Pons (tissue), 1 donor: ENCODE measurements around the gene SLC17A8.

Experiments used
- DNase-seq: peaks from one replicate; pipeline ENCODE4 v3.0.0-alpha.2; 2016; ENCODE audit warnings: low spot score

Gene SLC17A8

DNA sequence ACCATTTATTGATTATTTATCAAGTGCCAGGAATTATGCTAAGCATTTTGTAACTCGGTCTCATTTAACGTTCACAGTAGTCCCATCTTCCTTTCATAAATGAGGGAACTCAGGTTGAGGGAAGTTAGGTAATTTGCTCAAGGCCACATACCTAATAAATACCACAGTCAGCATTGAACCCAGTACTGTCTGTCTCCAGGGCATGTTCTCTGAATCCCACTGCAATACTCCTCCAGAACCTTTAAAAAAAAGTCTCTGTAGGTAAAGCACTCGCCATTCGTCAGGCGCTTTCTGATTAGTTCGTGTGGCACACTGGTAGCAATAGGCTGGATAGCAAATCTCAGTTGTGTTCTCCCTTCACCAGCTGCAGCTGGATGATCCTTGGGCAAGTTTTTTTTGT lies 14.3 kb downstream of the SLC17A8 start:
- no peak for DNase-seq

DNA sequence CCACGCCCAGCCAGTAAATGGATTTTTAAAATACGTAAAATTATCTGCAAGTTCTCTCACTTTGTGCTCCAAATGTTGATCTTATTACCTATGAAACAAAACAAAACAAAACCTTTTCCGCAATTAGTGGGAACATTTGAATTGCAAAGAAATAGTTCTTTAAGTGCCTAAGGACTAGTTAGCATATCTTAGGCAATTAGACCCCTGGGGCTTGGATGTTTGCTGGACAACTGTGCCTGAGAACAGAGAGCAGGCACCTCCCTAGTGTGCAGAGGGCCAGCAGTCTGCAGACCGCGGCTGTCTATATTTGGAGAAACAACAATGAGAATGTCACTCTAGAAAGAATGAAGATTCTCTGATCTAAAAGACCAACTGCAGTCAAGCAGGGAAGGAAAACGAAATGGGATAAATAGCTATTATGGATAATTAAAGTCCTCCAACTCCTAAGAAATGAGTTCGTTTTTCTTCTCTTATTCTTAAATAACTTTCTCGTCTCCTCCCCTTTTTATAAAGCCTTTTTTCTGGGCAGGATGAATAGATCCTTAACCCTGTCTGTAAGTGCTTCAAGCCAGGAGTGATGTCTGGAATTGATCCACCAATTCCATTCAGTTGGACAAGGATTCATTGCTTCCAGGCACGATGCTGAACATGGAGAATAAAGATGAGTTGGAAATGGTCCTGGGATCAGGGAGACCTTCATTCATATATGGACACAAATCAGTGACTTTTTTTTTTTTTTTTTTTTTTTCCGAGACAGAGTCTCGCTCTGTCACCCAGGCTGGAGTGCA lies 16.2 kb downstream of the SLC17A8 start:
- DNase-seq, result no peak

DNA sequence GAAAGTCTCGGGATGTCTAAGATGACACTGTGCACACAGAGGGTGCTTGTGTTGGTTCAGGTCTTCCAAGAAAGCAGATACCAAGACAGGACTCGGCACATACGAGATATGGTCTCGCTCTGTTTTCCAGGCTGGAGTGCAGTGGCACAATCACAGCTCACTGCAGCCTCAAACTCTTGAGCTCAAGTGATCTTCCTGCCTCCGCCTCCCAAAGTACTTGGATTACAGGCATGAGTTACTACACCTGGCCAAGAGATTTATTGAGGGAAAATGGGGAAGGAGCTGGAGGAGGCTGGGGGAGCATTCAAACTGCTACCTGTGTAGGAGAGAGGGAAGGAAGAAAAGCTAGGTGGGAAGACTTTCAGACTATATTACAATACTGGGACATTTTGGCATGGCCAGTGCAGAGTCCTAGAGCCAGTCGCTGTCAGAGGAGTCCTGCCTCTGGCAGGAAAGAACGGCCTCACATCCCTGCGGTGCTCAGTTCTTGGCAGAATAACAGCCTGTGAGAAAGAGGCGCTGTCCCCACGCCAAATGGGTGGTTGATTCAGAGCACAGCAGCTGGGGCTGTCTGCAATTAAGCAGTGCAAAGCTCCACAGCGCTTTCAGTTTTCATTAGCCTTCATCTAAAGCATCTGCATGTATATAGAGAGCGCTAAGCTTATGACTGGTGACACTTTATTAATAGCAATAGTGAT lies 18.3 kb downstream of the SLC17A8 start:
- DNase-seq, result peak; percentile 88

DNA sequence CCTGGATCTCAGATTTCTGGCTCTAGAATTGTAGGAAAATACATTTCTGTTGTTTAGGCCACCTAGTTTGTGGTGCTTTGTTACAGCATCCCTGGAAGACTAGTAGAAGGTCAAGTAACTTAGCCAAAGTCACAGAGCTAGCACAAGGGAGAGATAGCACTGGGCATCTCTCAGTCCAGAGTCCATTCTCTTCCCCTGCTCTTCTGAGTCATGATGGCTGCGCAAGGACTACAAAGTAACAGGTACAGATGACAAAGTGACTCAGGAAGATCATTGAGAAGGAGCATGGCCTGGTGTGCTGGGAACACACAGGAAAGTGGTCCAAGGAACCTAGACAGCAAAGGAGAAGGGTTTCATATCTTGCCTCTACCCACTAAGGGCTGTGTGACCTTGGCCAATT lies 19.3 kb downstream of the SLC17A8 start:
- DNase-seq, result no peak

DNA sequence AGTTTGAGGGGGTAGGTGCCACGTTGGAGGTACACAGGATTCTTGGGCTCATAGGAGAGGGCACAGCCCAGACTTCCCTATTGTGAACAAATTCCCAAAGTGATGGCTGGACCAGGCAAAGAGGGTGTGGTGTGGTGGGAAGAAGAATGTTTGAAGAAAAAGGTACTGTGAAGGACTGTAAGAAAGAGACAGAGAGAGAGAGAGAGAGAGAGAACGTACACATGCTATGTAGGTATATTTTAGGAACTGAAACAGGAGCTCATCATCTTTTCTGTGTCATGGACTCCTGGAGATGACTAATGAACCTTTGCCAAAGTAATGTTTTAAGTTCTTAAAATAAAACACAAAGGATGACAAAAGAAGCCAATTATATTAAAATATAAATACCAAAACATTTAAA lies 24.5 kb downstream of the SLC17A8 start:
- DNase-seq, result no peak

DNA sequence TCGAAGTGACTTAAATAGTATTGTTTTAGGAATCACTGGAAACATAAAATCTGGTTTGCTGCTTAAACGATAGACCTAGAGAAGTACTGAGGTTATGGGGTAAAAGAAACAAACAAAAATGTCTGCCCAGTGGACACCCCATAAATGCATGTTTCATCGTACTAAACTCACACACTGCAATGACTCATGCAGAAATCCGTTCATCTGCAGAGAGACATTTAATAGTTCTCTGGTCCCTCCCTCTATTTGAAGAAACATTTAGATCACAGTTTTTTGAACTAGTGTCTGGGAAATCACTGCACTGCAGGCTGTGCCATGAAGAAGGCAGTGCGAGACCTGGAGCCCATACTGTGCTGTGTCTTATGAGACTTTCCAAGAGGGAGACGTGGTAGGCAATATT lies 25.5 kb downstream of the SLC17A8 start:
- no peak for DNase-seq

DNA sequence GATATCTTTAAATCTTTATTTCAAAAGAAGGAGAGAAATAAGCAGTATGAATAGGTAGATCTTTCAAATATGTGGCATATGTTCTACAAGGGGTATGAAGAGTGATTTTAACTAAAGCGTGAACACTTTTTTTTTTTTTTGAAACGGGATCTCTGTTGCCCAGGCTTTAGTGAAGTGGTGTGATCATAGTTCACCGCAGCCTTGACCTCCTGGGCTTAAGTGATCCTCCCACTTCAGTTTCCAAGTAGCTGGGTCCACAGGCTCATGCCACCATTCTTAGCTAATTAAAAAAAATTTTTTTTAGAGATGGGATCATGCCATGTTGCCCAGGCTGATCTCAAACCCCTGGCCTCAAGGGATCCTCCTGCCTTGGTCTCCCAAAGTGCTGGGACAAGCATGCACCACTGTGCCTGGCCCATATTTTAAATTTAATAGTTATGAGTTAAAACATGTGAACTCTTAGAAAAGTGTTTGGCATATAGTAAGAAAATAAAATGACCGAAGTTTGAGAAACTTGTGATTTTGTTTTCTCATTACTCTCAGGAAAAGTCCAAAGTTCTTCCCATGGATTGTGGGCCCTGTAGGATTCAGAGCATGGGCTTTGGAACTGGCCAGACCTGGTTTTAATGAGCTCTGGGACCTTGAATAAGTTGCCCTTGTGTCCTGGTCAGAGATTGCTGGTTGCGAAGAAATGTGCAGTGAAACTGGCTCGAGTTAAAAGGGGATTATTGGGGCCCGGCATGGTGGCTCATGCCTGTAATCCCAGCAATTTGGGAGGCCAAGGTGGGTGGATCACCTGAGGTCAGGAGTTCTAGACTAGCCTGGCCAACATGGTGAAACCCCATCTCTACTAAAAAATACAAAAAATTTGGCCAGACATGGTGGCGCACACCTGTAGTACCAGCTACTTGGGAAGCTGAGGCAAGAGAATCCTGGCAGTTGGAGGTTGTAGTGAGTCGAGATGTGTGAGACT lies 27.0 kb downstream of the SLC17A8 start:
- DNase-seq, result no peak

DNA sequence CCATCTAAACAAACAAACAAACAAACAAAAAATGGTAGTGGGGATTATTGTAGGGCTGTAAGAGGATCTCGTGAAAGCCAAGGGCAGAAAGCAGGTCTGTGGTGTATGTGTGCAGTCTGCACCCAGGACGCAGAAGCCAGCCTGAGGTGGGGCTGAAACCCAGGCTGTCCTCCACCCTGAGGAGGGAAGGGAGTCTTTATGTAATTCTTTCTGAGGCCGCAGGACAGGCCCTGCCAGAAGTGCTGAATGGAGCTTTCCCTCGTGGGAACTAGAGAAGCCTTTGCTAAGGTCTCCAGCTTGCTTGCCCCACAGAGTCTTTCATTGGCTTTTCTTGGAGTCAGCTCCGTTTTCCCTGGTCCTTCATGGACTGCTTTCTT lies 27.7 kb downstream of the SLC17A8 start:
- DNase-seq, result no peak

DNA sequence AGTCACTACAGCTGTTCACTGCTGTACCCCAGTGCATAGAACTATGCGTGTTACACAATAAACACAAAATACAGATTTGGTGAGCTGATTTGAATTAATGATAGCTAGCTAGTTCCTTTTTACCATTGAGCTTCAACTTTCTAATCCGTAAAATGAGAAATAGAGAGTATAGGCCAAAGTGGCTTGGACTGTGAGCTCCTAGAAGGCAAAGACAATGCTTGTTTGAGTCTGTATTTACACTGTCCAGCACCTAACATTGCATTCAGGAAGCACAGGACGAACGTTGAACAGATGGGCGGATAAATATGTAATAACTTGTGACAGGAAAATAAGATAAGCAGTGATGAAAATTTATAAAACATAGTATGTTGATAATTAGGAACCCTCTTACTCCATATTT lies 31.5 kb downstream of the SLC17A8 start:
- no peak for DNase-seq

DNA sequence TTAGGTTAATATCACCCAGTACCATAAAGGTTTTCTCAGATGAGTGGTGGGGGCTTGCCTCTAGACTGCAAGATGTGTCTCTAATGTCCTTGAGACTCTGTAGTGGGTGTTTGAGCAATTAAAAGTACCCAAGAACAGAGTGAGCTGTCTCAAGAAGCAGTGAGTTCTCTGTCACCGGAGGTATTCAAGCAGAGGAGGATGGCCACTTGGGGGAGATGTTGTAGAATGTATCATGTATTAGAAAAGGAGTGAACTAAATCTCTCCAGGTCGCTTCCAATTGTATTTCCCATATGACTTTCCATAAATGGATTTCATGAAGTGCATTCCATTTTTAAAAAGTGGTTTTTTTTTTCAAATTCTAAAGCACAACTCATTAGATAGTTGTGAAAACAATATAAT lies 35.0 kb downstream of the SLC17A8 start:
- DNase-seq, result no peak

DNA sequence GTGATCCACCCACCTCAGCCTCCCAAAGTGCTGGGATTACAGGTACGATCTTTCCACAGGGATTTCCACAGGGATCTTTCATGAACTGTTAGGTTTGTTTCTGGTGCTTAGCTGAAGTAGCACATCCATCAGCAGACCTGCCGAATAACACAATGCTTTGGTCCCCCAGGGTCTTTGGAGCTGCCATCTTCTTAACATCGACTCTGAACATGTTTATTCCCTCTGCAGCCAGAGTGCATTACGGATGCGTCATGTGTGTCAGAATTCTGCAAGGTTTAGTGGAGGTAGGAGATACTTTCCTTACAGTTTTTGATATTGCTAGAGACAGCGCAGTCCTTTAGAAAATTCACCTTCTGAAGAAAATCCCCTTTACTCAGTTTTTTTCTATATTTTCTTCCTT lies 36.3 kb downstream of the SLC17A8 start:
- no peak for DNase-seq

DNA sequence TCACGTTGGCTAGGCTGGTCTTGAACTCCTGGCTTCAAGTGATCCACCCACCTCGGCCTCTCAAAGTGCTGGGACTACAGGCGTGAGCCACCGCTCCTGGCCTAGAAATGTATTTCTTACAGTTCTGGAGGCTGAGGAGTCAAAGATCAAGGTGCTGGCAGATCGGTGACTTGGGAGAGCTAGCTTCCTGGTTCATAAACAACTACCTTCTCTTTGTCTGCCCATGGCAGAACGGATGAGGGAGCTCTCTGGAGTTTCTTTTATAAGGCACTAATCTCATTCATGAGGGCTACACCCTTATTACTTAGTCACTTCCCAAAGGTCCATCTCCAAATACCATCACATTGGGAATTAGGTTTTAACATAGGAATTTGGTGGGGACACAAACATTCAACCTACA lies 38.9 kb downstream of the SLC17A8 start:
- no peak for DNase-seq

DNA sequence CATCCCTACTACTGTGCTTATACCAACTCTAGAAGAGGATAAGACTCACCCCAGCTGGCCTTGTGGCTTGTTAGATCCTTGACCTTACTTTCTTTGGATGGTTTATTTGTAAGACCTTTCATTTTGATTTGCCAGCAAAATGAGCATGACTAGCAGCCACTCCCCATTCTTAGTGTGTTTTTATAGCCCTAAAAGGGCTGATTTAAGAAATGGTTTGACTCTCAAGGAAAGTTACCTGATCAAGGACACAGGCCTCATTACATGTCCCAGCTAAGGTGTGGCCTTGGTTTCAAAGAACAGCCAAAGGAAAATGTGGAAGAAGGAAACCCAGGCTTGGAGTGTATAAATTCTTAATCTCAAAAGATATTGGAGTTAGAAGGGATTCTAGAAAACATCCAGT lies 41.4 kb downstream of the SLC17A8 start:
- DNase-seq, result no peak

DNA sequence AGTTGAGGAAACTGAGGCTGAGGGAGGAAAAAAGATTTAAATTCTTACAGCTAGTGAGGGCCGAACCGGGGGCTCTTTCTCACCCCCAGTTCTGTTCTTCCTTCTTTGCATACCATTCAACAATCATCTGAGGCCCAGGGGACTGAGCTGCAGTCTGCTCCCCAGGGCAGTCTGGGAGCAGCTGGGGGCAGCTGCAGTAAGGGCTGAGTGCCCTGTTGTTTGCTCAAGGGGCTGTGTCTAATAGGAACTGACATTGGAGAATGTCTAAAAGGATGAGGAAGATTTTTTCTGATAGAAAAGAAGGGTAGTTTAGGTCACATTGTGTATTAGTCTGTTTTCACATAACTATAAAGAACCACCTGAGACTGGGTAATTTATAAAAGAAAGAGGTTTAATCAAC lies 42.2 kb downstream of the SLC17A8 start:
- DNase-seq, result no peak

DNA sequence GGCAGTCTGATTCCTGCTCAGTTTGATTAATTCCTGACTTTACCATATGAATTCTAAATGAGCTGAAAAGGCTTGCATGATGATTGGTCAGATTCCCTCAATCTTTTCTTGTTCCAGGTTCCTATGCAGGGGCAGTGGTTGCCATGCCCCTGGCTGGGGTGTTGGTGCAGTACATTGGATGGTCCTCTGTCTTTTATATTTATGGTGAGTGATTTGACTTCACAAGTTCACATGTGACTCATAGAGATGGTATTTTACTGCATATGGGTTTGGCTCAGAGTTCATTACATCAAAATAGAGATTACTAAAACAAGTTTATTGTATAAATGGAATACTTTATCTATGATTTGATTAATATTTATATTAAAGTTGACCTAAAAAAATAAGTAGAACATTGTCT lies 44.8 kb downstream of the SLC17A8 start:
- no peak for DNase-seq

DNA sequence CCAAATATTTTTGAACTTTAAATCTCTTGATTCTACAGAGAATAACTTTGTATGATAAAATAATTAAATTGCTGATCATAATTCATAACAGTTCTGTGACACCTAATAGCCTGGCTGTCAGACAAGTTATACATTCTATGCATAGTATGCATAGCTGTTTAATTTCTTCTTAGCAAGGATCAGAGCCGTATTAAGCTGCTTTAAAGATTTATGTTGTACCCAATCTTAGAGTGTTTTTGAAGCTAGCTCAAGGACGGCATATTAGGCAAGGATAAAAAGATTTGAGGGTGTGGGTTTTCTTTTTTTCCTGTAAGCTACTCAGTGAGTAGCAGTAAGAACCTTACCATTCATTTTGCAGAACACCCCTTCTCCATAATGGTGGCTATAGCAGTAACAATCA lies 45.9 kb downstream of the SLC17A8 start:
- DNase-seq, result no peak

DNA sequence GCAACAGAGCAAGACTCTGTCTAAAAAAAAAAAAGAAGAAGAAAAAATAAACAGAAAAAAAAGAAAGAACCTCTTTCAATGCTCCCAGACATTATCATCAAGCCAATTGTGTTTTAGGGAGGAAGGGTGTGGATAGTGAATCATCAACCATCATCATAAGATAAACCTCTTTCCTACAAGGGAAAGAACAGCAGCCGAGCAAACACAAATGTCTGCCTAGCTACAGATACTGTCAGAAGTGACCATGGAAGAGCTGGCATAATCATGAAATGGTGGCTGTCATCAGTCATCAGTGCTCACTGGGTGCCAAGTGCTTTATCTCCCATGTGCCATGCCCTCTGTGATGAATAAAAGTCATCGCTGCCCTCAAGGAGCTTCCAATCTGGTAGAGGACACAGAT lies 46.6 kb downstream of the SLC17A8 start:
- no peak for DNase-seq

DNA sequence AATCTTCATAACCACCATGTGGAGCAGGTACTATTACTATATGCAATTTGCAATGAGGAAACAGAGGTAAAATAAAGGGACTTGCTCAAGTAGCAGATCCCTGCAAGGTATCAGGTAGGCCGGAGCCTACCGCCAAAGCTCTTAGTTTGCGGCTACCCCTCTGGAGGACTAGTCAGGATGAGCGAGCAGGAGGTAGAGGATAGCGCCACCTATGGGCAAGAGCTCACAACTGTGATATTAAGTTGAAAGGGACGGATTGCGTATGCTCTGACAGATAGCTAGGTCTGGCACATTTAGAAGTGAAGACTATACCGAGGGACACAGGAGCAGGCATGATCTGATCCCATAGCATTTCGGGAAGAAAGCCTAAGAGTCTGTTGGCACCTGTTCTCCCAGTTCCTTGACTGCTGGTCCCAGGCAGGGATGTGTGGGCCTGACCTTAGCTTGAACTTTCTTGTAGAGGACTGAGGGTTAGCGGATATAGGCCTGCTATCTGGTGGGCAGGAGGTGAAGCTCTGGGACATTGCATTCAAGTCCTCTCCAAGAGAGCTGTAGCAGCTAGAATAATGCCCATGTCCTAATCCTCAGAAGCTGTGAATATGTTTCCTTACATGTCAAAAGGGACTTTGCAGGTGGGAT lies 48.0 kb downstream of the SLC17A8 start:
- DNase-seq, result no peak

DNA sequence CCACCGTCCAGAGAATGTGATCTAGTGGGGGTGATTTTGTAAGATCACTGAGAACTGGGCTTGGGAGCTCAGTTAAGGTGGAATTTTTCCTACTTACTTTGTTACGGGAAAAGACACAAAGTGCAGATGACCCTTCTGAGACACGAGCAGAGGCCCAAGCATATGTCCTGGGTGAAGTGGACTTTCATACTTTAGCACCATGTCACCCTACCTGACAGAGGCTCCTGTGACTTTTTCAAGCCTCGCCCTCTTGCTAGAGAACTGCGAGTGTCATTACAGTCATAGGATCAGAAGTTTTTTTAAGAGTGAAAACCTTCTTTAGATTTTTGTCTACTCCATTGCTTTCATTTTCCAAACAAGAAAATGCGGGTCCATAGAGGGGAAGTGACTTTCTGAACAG lies 56.1 kb downstream of the SLC17A8 start:
- DNase-seq, result no peak

DNA sequence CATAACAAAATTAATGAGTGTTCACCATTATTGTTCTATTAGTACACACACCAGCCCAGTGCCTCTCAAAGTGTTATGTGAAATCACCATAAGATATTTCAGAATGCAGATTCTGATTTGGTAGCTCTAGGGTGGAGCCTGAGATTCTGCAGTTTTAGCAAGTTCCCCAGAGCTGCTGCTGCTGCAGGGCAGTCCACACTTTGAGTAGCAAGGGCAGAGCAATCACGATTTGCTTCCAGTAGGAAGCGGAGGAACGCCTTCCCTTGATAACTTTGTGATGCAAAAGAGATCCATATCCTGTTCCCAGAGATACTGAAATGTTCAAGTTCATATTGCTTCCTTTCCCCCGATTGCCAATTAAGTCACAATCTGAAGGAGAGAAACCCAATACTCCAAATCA lies 57.9 kb downstream of the SLC17A8 start:
- no peak for DNase-seq

DNA sequence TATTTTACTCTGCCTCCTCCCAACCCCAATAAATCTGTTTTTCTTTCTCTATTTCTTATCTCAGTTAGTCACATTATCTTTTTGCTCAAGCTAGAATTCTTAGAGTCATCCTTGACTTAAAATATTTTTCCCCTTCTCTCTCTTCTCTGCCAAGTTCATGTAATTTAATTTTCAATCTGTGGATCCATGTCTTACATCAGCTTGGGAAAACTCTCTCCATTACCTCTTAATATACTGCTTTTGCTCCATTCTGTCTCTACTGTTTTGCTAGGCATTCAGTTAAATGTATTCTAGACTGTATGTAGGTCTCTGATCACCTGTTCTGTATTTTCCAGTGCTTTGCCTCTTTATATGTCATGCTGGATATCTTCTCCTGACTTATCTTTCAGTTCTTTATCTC lies 65.8 kb downstream of the SLC17A8 start:
- no peak for DNase-seq

DNA sequence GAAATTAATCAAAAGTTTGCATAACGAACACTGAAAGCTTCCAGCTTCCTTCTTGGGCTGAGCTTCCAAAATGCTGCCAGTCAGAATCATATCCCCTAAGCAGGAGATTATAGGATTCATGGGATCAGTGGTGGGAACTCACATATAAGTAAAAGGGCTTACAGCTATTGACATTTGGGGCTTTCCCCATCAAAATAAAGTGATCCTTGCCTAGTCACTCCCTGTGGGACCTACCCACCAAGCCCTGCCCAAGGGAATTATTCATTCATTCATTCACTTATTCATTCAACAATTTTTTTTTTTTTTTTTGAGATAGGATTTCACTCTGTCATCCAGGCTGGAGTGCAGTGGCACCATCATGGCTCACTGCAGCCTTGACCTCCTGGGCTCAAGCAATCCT lies 69.3 kb downstream of the SLC17A8 start:
- no peak for DNase-seq
